Measurements from ENCODE around the gene SLC39A10.
"Not testable (repeated sequence)": the region's sequence is repeated elsewhere in the genome, so short reads cannot be mapped to it uniquely, and the experiment has no call there.

The SLC39A10 gene

DNA sequence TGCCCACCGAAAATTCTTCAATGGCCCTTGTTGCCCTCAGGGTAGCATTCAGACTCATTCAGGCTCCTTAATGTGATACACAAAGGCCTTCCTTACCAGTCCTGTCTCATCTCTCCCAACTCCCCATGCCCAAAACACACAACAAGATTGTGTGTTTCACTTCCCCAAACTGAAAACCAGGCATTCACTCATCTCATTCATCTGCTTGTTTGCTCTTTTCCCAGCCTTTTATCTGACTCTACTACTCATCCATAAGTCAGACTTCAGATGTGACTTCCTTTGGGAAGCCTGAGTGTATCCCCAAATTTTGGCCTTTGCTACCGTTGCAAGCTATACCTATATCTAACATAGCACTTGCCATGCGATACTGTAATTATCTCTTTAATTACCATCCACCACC is 9.7 kb upstream of the SLC39A10 start:
- no peak for DNase-seq

DNA sequence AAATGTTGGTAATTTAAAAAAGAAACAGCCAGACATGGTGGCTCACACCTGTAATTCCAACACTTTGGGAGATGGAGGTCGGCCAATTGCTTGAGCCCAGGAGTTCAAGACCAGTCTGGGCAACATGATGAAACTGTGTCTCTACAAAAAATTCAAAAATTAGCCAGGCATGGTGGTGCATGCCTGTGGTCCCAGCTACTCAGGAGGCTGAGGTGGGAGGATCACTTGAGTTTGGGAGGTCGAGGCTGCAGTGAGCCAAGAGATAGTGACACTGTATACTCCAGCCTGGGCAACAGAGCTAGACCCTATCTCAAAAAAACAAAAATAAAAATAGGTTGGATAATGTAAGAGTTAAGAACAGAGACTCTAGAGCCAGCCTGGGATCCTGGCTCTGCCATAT is 8.7 kb upstream of the SLC39A10 start:
- not testable (repeated sequence) for DNase-seq

GRCh38 chr2:195648787-195649186 is 8.2 kb upstream of the SLC39A10 start:
- peak; percentile 15 for DNase-seq

DNA sequence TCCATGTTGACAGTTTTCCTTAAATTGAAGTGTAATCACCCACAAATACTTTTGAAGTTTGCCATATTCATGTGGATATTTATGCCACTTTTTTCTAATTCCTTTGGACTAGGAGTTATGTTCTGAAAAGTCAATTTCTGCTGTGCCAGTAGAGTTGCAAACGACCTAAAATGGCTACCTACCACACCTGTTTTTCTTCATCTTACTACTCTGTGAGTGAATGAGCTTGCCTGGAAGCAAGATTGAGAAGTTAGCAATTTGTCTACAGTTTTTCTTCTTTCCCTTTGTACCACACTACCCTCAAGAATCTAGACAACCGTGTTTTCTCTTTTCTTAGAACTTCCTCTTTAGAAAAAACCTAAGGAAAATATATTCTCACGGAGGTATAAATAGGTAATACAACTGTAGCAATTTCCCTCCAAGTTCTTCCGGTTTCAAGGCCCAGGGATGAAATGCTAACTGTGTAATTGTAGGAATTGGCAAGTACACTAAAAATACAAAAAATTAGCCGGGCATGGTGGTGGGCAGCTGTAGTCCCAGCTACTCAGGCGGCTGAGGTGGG is 7.3 kb upstream of the SLC39A10 start:
- DNase-seq: no peak

- no peak for DNase-seq
Observed at GRCh38 chr2:195651046-195651445, 6.0 kb upstream of the SLC39A10 start.

DNA sequence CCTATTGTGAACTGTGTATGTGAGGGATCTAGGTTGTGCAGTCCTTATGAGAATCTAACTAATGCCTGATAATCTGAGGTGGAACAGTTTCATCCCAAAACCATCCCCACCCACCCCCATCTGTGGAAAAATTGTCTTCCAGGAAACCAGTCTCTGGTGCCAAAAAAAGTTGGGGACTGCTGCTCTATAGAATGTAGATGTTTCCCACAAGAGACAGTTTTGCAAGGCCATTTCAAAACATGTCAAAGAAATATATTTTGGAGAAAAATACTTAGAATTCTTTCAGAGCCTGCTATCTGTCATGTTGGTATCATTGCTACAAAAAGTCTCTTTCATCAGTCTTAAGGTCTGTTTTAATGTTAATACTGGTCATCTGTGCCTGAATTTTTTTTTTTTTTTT is 4.1 kb upstream of the SLC39A10 start:
- no peak for DNase-seq

- no peak for DNase-seq
Observed at GRCh38 chr2:195656161-195656858, 716 bp upstream of the SLC39A10 start.

DNA sequence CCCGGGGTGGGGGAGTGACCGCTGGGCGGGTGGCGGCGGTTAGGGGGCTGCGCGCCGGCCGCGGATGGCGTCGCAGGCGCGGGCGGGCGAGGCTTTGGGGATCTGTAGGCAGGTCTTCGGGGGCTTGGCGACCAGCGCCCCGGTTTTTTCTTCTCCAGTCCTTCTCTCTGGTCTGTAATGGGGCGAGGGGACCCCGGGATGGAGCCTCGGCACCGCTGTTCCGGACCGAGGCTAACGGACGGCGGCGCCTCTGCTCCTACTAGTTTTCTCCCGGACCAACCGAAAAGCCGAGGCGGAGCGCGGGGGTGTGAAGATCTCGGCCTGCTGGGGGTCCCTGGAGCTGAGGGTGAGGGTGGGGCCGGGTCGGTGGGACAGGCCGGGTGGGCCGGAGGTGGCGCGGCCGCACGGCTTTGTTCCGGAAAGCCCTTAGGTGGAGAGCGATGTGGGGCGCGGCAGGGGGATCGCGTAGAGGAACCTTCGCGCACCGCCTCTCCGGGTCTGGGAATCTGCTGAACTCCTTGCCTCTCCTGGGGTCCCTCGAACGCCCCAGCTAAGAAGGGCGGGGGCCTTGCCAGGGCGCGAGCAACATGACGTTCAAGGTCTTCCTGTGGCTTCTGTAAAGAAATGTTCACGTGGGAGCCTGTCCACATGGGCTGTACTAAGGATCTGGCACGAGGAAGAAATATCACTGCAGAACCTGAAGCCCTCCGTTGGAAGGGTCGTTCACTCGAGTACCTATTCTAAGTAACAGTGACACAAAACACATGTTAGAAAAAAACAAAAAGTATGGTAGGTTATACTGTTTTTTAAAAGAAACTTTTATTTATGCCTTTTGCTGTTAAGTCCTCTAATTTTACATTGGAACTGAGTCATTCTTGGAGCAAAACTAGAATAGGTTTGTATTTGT is 861 bp downstream of the SLC39A10 start:
- DNase-seq: peak; percentile 84

GRCh38 chr2:195658541-195658890 is 1.5 kb downstream of the SLC39A10 start:
- DNase-seq: peak; percentile 53

DNA sequence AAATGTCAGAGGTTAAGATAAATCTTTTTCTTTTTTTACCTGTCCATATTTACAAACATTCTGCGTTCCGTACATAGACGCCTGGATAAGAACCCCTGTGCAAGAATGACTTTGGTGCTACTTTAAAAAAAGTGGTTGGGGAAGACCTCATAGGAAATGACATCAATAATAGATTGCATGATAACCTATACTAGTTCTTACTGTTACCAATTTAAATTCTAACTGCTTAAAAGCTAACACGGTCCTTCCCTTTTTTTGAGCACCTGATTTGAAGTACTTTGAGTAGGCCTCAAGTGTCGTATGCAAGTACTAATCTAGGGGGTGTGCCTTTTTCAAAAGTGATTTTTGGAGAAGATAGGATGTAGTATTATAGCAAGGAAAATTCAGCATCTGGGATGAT is 2.1 kb downstream of the SLC39A10 start:
- DNase-seq: peak; percentile 64

DNA sequence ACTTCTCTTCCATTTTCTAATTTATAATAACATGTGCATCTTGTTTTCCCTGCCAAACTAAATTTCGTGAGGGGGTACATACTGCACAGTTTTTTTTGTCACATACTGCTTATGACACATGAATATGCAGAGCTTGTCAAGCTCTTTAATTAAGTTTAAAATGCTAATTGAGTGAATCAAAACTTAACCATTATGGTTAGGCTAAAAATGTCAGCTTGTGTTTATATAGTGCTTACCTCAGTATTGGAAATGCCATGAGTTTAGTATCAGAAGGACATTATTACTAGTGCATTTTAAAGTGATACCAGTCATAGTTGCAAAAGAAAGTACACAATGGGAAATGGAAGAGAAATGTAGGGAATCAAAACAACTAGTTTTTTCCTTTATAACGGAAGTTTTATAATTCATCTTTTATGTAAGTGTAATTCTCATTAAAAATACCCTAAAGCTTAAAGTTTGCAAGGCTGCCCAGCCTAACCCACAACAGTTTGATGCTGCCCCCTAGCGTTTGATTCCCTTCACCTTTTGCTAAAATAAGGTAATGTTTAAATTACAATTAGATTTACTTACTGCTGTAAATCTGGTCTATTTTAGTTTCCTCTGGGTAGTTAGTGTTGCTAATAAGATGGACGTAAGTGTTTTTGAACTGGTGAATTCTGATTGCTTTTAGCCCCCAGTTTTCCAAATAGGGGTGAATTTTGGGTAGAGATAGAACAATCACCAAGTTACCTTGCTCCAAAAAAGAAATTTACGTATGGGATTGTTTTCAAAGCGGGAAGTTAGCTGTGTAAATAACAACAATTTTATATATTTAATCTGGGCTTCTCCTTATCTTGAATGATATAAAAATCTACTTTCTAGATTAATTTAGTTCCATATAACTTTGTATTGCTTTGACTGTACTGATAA is 3.2 kb downstream of the SLC39A10 start:
- DNase-seq: peak; percentile 83

- no peak for DNase-seq
Observed at GRCh38 chr2:195662138-195662537, 5.1 kb downstream of the SLC39A10 start.

- no peak for DNase-seq
Observed at GRCh38 chr2:195663007-195663406, 6.0 kb downstream of the SLC39A10 start.

- no peak for DNase-seq
Observed at GRCh38 chr2:195664528-195664927, 7.5 kb downstream of the SLC39A10 start.

GRCh38 chr2:195665153-195665552 is 8.1 kb downstream of the SLC39A10 start:
- DNase-seq: not testable (repeated sequence)

DNA sequence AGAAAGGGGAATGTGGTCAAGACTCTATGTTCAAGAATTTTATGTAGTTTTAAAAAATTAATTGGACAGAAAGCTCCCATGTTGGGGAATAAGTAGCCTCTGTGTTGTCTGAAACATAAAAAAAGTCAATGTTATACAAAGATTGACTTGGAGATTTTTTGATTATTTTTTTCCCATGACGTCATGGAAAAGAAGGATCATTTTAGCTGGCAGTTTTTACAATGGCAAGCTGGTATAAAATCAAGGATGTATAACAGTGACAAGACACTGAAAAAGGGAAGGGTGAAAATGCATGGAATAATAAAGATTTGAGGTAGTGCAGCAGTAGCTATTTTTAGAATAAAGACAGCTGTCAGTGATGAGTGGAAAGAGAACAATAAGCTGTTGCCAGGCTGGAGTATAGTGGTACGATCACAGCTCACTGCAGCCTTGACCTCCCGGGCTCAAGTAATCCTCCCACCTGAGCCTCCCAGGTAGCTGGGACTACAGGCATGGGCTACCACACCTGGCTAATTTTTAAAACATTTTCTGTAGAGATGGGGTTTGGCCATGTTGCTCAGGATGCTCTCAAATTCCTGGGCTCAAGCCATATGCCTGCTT is 9.2 kb downstream of the SLC39A10 start:
- no peak for DNase-seq

- DNase-seq: no peak
Observed at GRCh38 chr2:195667974-195668373, 10.9 kb downstream of the SLC39A10 start.

GRCh38 chr2:195670191-195670590 is 13.2 kb downstream of the SLC39A10 start:
- DNase-seq: no peak

DNA sequence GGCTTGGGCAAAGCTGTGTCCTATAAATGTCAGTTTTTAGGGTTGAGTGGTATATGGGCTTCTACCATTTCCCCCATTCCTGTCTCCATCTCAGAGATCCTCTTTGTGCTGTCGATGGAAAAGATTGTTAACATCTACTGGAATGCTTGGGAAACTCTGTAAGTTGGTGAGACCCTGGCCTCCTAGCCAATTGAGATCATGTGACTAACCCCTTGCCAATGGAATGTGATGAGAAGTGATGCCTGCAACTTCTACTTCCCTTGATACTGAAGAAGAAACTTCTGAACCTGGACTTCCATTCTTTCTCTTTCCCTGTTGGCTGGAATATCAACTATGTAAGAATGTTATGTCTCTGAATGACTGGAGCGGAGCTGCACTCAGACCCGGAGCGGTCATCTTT is 14.5 kb downstream of the SLC39A10 start:
- DNase-seq: no peak

- DNase-seq: no peak
Observed at GRCh38 chr2:195672674-195673073, 15.6 kb downstream of the SLC39A10 start.

DNA sequence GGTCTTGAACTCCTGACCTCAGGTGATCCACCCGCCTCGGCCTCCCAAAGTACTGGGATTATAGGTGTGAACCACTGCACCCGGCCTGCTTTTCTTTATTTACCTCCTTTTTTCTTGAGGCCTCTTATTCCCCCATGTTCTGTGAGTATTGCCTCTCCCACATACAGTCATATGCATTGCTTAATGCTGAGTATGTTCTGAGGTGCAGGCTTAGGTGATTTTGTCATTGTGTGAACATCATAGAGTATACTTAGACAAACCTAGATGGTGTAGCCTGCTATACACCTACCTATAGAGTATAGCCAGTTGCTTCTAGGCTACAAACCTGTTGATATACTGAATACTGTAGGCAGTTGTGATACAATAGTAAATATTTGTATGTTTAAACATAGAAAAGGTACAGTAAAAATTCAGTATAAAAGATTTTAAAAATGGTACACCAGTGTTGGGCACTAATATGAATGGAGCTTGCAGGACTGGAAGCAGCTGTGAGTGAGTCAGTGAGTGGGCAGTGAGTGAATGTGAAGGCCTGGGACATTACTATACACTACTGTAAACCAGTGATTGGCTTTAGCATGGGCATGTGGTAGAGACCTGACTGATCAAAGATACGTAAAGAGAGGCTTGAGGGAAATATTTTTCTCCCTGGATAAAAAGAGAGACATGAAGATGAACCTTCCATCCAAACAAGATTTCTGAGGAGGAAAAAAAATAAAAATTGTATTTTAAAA is 17.6 kb downstream of the SLC39A10 start:
- DNase-seq: no peak
